Gastrocnemius medialis (tissue), 4 donors: Measurements from ENCODE around the gene RAB43. TPM values are rescaled to one million over a fixed set of nuclear protein-coding genes. Genes with fewer than 3 reads are reported as not detected.
"Not testable (repeated sequence)": the region's sequence is repeated elsewhere in the genome, so short reads cannot be mapped to it uniquely, and the experiment has no call there.

Experiments used
- ATAC-seq, 2 donors: fragments of 150-250 bp; one replicate each; pipeline ENCODE4 v1.9.1; 2016
- DNase-seq, 2 donors: peaks; one replicate each; pipeline ENCODE4 v3.0.0-alpha.2; 2019
- H3K27ac ChIP-seq, 4 donors: fragments of 200-600 bp; sonication (generic); 1 replicate in 1 of 4; 2 replicates in 3 of 4; pipeline ENCODE4 v1.5.1; 2016 to 2018; ENCODE audit warnings: mild to moderate bottlenecking in 2 of 4, moderate library complexity in 1 of 4
- H3K27me3 ChIP-seq, 3 donors: fragments of 200-600 bp; sonication (generic) in 2 of 3; 1 replicate in 1 of 3; 2 replicates in 2 of 3; pipeline versions ENCODE4 v1.5.1 to v1.6.0; 2016 to 2019; ENCODE audit warnings: mild to moderate bottlenecking in 1 of 3, moderate library complexity in 1 of 3
- H3K36me3 ChIP-seq, 2 donors: fragments of 200-600 bp; sonication (generic) in 1 of 2; one replicate each; pipeline ENCODE4 v1.5.1; 2017 to 2018
- H3K4me1 ChIP-seq, 2 donors: fragments of 200-600 bp; sonication (generic) in 1 of 2; one replicate each; pipeline ENCODE4 v1.5.1; 2016 to 2017; ENCODE audit warnings: mild to moderate bottlenecking in 2 of 2
- H3K4me3 ChIP-seq, 4 donors: fragments of 200-600 bp; sonication (generic) in 3 of 4; 1 replicate in 1 of 4; 2 replicates in 3 of 4; pipeline ENCODE4 v1.5.1; 2016 to 2019; ENCODE audit warnings: mild to moderate bottlenecking in 2 of 4
- H3K9me3 ChIP-seq, 3 donors: fragments of 200-600 bp; sonication (generic) in 2 of 3; 1 replicate in 1 of 3; 2 replicates in 2 of 3; pipeline ENCODE4 v1.5.1; 2016 to 2019
- CTCF ChIP-seq, 5 experiments: fragments of 450-650 bp in 3 of 5; fragments of 200-600 bp in 2 of 5; sonication (generic) in 2 of 5; IDR thresholded peaks in 4 of 5; conservative IDR thresholded peaks in 1 of 5; 1 replicate in 4 of 5; 2 replicates in 1 of 5; pipeline ENCODE4 v1.5.1; 2016 to 2019; ENCODE audit warnings: antibody characterized with exemption in 5 of 5, mild to moderate bottlenecking in 3 of 5, moderate library complexity in 3 of 5
- POLR2A ChIP-seq, 2 donors: fragments of 450-650 bp; IDR thresholded peaks; one replicate each; pipeline ENCODE4 v1.6.1; 2017; ENCODE audit warnings: antibody characterized with exemption in 2 of 2, mild to moderate bottlenecking in 2 of 2, moderate library complexity in 2 of 2
- in situ Hi-C, 4 donors: fragments of 200-750 bp; cut with MboI; loops; one replicate each; pipeline versions ENCODE4 v1.15.0 to v1.8.0; 2017; ENCODE audit warnings: low sequenced_read_pairs in 4 of 4
- intact Hi-C: fragments of 100-400 bp; cut with DNase I; formaldehyde crosslinking; loops from one replicate; pipeline ENCODE4 v1.15.1; 2023; ENCODE audit warnings: low total_unique reads
- total RNA-seq, 4 donors: library from RNA; depleted of rRNA; stranded (reverse); fragments of >200 nt; gene quantifications; one replicate each; pipeline versions ENCODE4 v1.1.0 to v1.2.3, GENCODE V29; 2016

The RAB43 gene
- total RNA-seq, 4 donors from 2014 or later, result 1.1 to 3.9 (median 2.5) TPM

- in situ Hi-C loops, result no loop called here
- Histone ChIP-seq H3K27ac (no peak overlapping the region), H3K4me1 (no peaks in the 10 kb centered on the region), H3K9me3 (no peaks in the 10 kb centered on the region), H3K4me3 (no peak overlapping the region), H3K27me3 (no peaks in the 10 kb centered on the region), H3K36me3 (peaks cover 0 to 84% of the 10 kb centered on the region in 2 donors)
- ATAC-seq (no peak), DNase-seq (no peak)
- TF ChIP-seq CTCF (IDR thresholded peaks at IDR 0.05 in 4 of 5, conservative IDR thresholded peaks at IDR 0.05 in 1 of 5) (no peak), POLR2A (IDR thresholded peaks at IDR 0.05) (no peak)
- intact Hi-C loops, result no loop called here
Observed at GRCh38 chr3:129139911-129140310, 18.3 kb upstream of the RAB43 start.

- H3K4me3 ChIP-seq, in situ Hi-C loops, ATAC-seq, H3K27me3 ChIP-seq, H3K9me3 ChIP-seq, DNase-seq, H3K27ac ChIP-seq, H3K4me1 ChIP-seq, intact Hi-C loops: not testable (repeated sequence)
- H3K36me3 ChIP-seq, result peaks cover 0 to 98% of the 10 kb centered on the region in 2 donors
Observed at GRCh38 chr3:129136275-129136674, 14.7 kb upstream of the RAB43 start.

GRCh38 chr3:129132097-129132866 is 10.7 kb upstream of the RAB43 start:
- Histone ChIP-seq H3K4me3 (no peak overlapping the region), H3K27me3 (no peaks in the 10 kb centered on the region), H3K4me1 (no peaks in the 10 kb centered on the region), H3K36me3 (peaks cover 0 to 98% of the 10 kb centered on the region in 2 donors), H3K27ac (no peak overlapping the region), H3K9me3 (no peaks in the 10 kb centered on the region)
- in situ Hi-C loops (no loop called here), intact Hi-C loops (no loop called here)
- TF ChIP-seq POLR2A (IDR thresholded peaks at IDR 0.05) (no peak), CTCF (IDR thresholded peaks at IDR 0.05 in 4 of 5, conservative IDR thresholded peaks at IDR 0.05 in 1 of 5) (no peak)
- ATAC-seq, result no peak
- no peak for DNase-seq

GRCh38 chr3:129131465-129132088 is 10.0 kb upstream of the RAB43 start:
- Histone ChIP-seq H3K36me3 (peaks cover 0 to 91% of the 10 kb centered on the region in 2 donors), H3K4me1 (no peaks in the 10 kb centered on the region), H3K27ac (no peak overlapping the region), H3K27me3 (no peaks in the 10 kb centered on the region), H3K4me3 (no peak overlapping the region), H3K9me3 (no peaks in the 10 kb centered on the region)
- ATAC-seq (no peak), DNase-seq (no peak)
- intact Hi-C loops, result no loop called here
- in situ Hi-C loops, result no loop called here
- no peak for TF ChIP-seq POLR2A (IDR thresholded peaks at IDR 0.05)
- no peak for TF ChIP-seq CTCF (IDR thresholded peaks at IDR 0.05 in 4 of 5, conservative IDR thresholded peaks at IDR 0.05 in 1 of 5)

GRCh38 chr3:129130291-129130813 is 8.7 kb upstream of the RAB43 start:
- no peak for DNase-seq
- ATAC-seq, result no peak
- Histone ChIP-seq H3K27ac (no peak overlapping the region), H3K27me3 (no peaks in the 10 kb centered on the region), H3K9me3 (no peaks in the 10 kb centered on the region), H3K4me1 (no peaks in the 10 kb centered on the region), H3K4me3 (no peak overlapping the region), H3K36me3 (peaks cover 0 to 79% of the 10 kb centered on the region in 2 donors)
- in situ Hi-C loops, result no loop called here
- intact Hi-C loops, result no loop called here
- TF ChIP-seq POLR2A (IDR thresholded peaks at IDR 0.05), result no peak
